PC-3 (cell line): ENCODE measurements around the gene GABRB3.

ENCODE experiments used
- EZH2 ChIP-seq: fragments of 300-600 bp; sonication (generic); IDR thresholded peaks from one replicate; pipeline ENCODE4 v1.6.1; 2017; ENCODE audit warnings: antibody characterized with exemption, mild to moderate bottlenecking, low read length; ENCODE audit not compliant: unreplicated experiment
- EZH2phosphoT487 ChIP-seq: fragments of 300-600 bp; sonication (generic); IDR thresholded peaks from 2 replicates; pipeline ENCODE4 v1.6.1; 2018; ENCODE audit warnings: mild to moderate bottlenecking, antibody characterized with exemption, low read length, borderline replicate concordance
- TF ChIP-seq, protein P1 (sequence below): fragments of 300-600 bp; sonication (generic); conservative IDR thresholded peaks from 2 replicates; pipeline ENCODE4 v1.5.1; 2017; ENCODE audit warnings: antibody characterized with exemption, low read depth, mild to moderate bottlenecking, low read length

- TF ChIP-seq, protein P1, sequence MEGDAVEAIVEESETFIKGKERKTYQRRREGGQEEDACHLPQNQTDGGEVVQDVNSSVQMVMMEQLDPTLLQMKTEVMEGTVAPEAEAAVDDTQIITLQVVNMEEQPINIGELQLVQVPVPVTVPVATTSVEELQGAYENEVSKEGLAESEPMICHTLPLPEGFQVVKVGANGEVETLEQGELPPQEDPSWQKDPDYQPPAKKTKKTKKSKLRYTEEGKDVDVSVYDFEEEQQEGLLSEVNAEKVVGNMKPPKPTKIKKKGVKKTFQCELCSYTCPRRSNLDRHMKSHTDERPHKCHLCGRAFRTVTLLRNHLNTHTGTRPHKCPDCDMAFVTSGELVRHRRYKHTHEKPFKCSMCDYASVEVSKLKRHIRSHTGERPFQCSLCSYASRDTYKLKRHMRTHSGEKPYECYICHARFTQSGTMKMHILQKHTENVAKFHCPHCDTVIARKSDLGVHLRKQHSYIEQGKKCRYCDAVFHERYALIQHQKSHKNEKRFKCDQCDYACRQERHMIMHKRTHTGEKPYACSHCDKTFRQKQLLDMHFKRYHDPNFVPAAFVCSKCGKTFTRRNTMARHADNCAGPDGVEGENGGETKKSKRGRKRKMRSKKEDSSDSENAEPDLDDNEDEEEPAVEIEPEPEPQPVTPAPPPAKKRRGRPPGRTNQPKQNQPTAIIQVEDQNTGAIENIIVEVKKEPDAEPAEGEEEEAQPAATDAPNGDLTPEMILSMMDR: no peak
- TF ChIP-seq EZH2: no peak
- TF ChIP-seq EZH2phosphoT487: no peak
Measured at GRCh38 chr15:26713498-26713897, 59.4 kb downstream of the GABRB3 start.
